22Rv1 (cell line): ENCODE measurements around the gene CFAP74.

Experiments used
- CTCF ChIP-seq: fragments of 450-650 bp; IDR thresholded peaks from 2 replicates; pipeline ENCODE4 v1.5.1; 2017; ENCODE audit warnings: mild to moderate bottlenecking
- ZFX ChIP-seq: fragments of 450-650 bp; IDR thresholded peaks from 2 replicates; pipeline ENCODE4 v1.6.1; 2017; ENCODE audit warnings: antibody characterized with exemption, borderline replicate concordance

- TF ChIP-seq CTCF (peak; percentile 97), ZFX (no peak)
Measured at GRCh38 chr1:2044510-2045319, 41.1 kb upstream of the CFAP74 start.
